Stimulated activated CD4-positive, alpha-beta T cell treated with anti-CD3 and anti-CD28 coated beads, TNF-alpha, amount 100 ng/mL, for 1 hour (primary cell): ENCODE data around the gene RPIA.
"Not testable (repeated sequence)": the region's sequence is repeated elsewhere in the genome, so short reads cannot be mapped to it uniquely, and the experiment has no call there.

Experiments
- DNase-seq, 3 donors: peaks; one replicate each; pipeline ENCODE4 v3.0.0-alpha.2; 2020; ENCODE audit warnings: low read depth in 3 of 3, low spot score in 1 of 3

The RPIA gene

GRCh38 chr2:88733155-88733902 is 41.9 kb downstream of the RPIA start:
- DNase-seq, result no peak

- no peak for DNase-seq
Observed at GRCh38 chr2:88735133-88735532, 43.7 kb downstream of the RPIA start.

- no peak for DNase-seq
Observed at GRCh38 chr2:88735853-88736252, 44.4 kb downstream of the RPIA start.

- DNase-seq, result no peak
Observed at GRCh38 chr2:88736437-88736836, 45.0 kb downstream of the RPIA start.

GRCh38 chr2:88737385-88737784 is 45.9 kb downstream of the RPIA start:
- no peak for DNase-seq

DNA sequence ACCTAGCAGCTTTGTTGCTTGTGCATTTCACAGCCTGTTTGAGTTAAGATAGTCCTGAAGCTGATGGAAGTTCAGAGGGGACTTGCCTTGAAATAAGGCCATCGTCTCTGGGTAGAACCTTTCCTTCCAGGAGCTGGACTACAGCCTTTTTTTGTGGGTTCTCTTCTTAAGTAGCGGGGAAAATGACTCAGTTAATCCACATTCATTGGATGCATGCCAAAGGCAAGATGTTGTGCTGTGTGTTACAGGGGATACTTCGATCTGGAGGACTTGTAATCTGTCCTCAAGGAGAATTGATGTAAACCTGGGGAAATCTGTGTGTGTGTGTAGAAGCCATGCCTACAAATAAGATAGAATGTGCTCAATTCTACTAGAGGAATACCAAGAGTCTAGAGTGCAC is 46.8 kb downstream of the RPIA start:
- DNase-seq, result no peak

DNA sequence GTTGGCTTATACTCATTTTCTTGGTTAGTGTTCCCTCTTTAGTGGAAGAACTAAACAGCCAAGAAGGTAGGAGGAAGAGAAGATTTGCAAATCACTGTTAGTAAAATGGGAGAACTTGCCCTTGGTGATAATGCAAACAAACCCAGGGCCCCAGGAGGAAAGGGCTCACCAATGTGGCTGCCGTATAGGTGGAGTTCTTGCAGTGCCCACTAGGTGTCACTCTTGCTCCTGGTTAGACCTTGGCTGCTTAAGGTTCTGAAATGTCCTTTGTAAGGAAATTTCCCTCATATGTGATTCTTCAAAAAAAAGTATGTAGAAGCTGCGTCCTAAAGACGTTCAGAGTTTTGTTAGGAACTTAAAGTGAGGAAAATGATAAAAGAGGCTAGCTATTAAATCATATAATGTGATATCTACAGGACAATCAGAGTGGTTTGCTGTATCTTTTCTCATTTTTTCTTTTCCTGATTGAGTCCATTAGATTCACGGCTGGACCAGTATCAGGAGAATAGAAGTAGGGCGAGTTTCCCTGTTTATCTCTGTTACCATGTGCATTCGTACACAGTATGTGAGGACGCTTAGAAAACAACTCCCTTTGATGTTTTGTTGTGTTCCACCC is 48.6 kb downstream of the RPIA start:
- peak; percentile 26 to 60 (median 48) for DNase-seq

- DNase-seq, result no peak
Observed at GRCh38 chr2:88746929-88747490, 55.5 kb downstream of the RPIA start.

- no peak for DNase-seq
Observed at GRCh38 chr2:88747990-88748389, 56.5 kb downstream of the RPIA start.

GRCh38 chr2:88751768-88752167 is 60.3 kb downstream of the RPIA start:
- no peak for DNase-seq

DNA sequence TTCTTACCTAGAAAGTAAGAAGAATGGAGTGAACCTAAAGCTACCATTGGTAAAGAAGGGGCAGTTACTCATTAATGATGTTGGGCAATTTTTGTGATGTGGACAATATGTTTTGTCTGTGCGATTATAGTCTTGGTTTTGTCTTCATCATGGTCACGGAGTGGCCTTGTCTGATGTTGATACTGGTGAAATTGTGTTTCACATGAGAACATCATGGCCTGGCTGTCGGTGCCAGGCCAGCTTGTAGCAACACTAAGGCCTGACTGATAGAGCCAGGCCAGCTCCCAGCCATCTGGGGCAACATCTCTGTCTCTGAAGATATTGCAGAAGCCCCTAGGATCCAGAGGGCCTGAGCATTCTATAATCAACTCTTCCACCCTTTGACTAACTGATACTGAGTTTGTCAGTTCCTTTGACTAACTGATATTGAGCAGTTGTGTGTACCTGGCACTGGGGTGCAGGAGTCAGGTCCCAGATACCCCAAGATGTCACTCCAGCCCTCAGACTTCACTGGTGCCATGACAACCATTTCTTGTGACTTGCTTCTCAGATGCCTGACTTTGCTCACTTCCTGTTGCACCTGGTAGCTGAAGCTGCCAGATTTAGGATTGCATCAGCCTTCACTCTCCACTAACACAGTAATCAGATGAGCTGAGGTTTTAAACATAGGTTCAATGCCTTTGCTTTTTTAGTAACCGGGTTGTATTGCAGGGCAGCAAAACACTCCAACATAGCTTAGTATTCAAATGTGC is 62.5 kb downstream of the RPIA start:
- no peak for DNase-seq

GRCh38 chr2:88754585-88755320 is 63.3 kb downstream of the RPIA start:
- DNase-seq, result no peak

GRCh38 chr2:88755836-88756235 is 64.4 kb downstream of the RPIA start:
- no peak for DNase-seq

- DNase-seq, result no peak
Observed at GRCh38 chr2:88757025-88757424, 65.6 kb downstream of the RPIA start.

GRCh38 chr2:88758702-88759101 is 67.2 kb downstream of the RPIA start:
- DNase-seq, result not testable (repeated sequence)

GRCh38 chr2:88760819-88761598 is 69.5 kb downstream of the RPIA start:
- no peak for DNase-seq

GRCh38 chr2:88764141-88764849 is 72.8 kb downstream of the RPIA start:
- no peak for DNase-seq

- no peak for DNase-seq
Observed at GRCh38 chr2:88764850-88765153, 73.3 kb downstream of the RPIA start.

GRCh38 chr2:88765154-88765888 is 73.8 kb downstream of the RPIA start:
- DNase-seq, result peak in 1 of 3 donors; percentile 31
